ENCODE measurements around the gene CACNA1B.

The CACNA1B gene

GRCh38 chr9:137892424-137893191, 15.0 kb downstream of the CACNA1B start:
- no peak for DNase-seq (ENCODE audit: low read depth)
- TF ChIP-seq, protein P1, sequence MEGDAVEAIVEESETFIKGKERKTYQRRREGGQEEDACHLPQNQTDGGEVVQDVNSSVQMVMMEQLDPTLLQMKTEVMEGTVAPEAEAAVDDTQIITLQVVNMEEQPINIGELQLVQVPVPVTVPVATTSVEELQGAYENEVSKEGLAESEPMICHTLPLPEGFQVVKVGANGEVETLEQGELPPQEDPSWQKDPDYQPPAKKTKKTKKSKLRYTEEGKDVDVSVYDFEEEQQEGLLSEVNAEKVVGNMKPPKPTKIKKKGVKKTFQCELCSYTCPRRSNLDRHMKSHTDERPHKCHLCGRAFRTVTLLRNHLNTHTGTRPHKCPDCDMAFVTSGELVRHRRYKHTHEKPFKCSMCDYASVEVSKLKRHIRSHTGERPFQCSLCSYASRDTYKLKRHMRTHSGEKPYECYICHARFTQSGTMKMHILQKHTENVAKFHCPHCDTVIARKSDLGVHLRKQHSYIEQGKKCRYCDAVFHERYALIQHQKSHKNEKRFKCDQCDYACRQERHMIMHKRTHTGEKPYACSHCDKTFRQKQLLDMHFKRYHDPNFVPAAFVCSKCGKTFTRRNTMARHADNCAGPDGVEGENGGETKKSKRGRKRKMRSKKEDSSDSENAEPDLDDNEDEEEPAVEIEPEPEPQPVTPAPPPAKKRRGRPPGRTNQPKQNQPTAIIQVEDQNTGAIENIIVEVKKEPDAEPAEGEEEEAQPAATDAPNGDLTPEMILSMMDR (IDR thresholded peaks at IDR 0.05; ENCODE audit: low read depth, low read length, missing control alignments) = no peak
- H3K4me3 ChIP-seq (ENCODE audit: low read depth, low read length) = no peak overlapping the region

- TF ChIP-seq, protein P1 (IDR thresholded peaks at IDR 0.05; ENCODE audit: low read depth, low read length, missing control alignments) = no peak
- no peak overlapping the region for H3K4me3 ChIP-seq (ENCODE audit: low read depth, low read length)
- DNase-seq (ENCODE audit: low read depth) = no peak
Measured at GRCh38 chr9:137893670-137894069, 16.1 kb downstream of the CACNA1B start.

GRCh38 chr9:137899551-137900360, 22.2 kb downstream of the CACNA1B start:
- DNase-seq (ENCODE audit: low read depth) = no peak
- TF ChIP-seq, protein P1 (IDR thresholded peaks at IDR 0.05; ENCODE audit: low read depth, low read length, missing control alignments) = no peak
- no peak overlapping the region for H3K4me3 ChIP-seq (ENCODE audit: low read depth, low read length)

- DNase-seq (ENCODE audit: low read depth) = no peak
- H3K4me3 ChIP-seq (ENCODE audit: low read depth, low read length) = no peak overlapping the region
- TF ChIP-seq, protein P1 (IDR thresholded peaks at IDR 0.05; ENCODE audit: low read depth, low read length, missing control alignments) = no peak
Measured at GRCh38 chr9:137900584-137901310, 23.2 kb downstream of the CACNA1B start.

- DNase-seq (ENCODE audit: low read depth) = no peak
- no peak overlapping the region for H3K4me3 ChIP-seq (ENCODE audit: low read depth, low read length)
- TF ChIP-seq, protein P1 (IDR thresholded peaks at IDR 0.05; ENCODE audit: low read depth, low read length, missing control alignments) = no peak
Measured at GRCh38 chr9:137902646-137903045, 25.1 kb downstream of the CACNA1B start.

DNA sequence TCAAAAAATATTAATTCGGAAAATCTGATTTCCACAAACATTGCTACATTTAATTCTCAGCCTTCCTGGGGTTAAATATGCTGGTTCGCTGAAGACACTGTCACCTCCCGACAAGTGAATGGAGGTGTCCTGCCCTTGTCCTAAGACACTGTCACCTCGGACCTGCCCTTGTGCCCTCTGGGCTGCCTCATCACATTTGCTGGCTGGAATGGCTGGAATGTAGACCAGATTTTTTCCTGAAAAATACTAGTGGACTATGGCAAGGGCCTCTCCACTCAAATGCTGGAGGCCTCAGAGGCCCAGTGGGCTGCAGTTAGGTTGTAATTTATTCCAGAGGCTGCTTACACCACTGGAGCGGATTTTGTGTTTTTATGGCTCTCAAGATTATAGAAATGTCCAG, 28.2 kb downstream of the CACNA1B start:
- TF ChIP-seq, protein P1 (IDR thresholded peaks at IDR 0.05; ENCODE audit: low read depth, low read length, missing control alignments) = no peak
- DNase-seq (ENCODE audit: low read depth) = no peak
- no peak overlapping the region for H3K4me3 ChIP-seq (ENCODE audit: low read depth, low read length)

Data from GM12864 (cell line).